GM21515 (cell line): ENCODE results near the gene CACNG6.

ENCODE experiments used
- ATAC-seq: cut with Tn5 transposase; IDR thresholded peaks from one replicate; pipeline ENCODE4 v1.9.1; 2021; ENCODE audit not compliant: unreplicated experiment

CACNG6 gene

GRCh38 chr19:54041969-54042606 is 50.7 kb downstream of the CACNG6 start:
- no peak for ATAC-seq

GRCh38 chr19:54042989-54043388 is 51.6 kb downstream of the CACNG6 start:
- no peak for ATAC-seq

- no peak for ATAC-seq
Observed at GRCh38 chr19:54045771-54046170, 54.3 kb downstream of the CACNG6 start.

- no peak for ATAC-seq
Observed at GRCh38 chr19:54047616-54048015, 56.2 kb downstream of the CACNG6 start.
